Measurements from ENCODE around the gene CD14.
A peak's percentile ranks its signal among the peaks of the same experiment; 100 is the strongest.
"Not testable (repeated sequence)": the region's sequence is repeated elsewhere in the genome, so short reads cannot be mapped to it uniquely, and the experiment has no call there.

The CD14 gene

DNA sequence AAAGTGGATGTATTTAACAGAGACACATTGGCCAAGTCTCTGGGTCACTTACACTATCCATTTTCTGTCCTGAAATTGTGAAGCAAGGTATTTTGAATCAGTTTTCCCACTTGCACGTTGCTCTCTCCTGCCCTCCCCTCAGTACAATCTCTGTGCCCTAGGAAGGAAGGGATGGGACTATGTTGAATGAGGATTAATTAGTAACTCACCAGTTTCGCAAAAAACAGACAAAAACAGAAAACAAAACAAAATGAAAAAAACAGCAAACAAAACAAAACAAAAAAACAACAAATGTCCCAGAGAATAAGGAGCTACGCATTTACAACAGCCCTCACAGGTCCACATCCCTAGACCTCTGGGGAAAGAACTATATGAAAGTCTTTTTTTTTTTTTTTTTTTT lies 1.1 kb upstream of the CD14 start:
- no peak for DNase-seq

DNA sequence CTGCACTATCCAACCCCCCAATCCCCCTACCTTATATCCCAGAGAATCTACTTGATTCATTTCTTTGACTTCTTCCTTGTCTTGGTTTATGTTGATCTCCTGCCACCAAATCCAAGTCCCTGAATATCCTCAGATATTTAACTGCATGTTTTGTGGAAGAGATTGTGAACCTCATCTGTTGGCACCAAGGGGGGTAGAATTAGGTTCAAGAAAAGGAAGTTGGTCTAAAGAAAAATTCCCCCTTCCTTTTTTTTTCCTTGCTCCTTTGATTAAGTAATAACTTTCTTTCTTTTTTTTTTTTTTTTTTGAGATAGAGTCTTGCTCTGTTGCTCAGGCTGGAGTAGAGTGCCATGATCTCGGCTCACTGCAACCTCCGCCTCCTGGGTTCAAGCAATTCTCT lies 526 bp upstream of the CD14 start:
- DNase-seq = no peak

DNA sequence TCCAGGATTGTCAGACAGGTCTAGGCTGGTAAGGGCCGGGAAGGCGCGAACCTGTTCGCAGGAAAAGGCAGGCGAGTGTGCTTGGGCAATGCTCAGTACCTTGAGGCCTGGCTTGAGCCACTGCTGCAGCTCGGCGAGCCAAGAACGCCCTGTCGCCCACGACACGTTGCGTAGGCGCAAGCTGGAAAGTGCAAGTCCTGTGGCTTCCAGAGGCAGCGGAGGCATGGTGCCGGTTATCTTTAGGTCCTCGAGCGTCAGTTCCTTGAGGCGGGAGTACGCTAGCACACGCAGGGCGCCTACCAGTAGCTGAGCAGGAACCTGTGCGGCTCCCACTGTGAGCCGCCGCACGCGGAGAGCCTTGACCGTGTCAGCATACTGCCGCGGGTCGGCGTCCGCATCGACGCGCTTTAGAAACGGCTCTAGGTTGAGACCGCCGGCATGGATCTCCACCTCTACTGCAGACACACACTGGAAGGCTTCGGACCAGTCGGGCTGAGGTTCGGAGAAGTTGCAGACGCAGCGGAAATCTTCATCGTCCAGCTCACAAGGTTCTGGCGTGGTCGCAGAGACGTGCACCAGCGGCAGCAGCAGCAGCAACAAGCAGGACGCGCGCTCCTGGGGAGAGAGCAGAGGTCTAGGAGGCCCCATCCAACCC lies 482 bp downstream of the CD14 start:
- DNase-seq = peak; percentile 81

DNA sequence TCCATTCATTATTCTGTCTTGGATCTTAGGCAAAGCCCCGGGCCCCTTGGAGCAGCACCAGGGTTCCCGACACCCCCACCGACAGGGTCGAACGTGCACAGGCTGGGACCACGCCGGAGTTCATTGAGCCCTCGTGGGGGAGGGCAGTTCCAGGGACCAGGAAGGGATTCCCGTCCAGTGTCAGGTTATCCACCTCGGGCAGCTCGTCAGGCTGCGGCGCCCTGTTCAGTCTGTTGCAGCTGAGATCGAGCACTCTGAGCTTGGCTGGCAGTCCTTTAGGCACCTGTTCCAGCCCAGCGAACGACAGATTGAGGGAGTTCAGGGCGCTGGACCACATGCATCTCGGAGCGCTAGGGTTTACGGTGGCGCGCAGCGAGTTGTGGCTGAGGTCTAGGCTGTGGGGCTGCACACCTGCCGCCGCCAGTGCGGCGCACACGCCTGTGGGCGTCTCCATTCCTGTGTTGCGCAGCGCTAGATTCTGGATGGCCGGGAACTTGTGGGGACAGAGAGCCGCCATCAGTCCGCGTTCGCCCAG lies 1.1 kb downstream of the CD14 start:
- DNase-seq = peak; percentile 81

DNA sequence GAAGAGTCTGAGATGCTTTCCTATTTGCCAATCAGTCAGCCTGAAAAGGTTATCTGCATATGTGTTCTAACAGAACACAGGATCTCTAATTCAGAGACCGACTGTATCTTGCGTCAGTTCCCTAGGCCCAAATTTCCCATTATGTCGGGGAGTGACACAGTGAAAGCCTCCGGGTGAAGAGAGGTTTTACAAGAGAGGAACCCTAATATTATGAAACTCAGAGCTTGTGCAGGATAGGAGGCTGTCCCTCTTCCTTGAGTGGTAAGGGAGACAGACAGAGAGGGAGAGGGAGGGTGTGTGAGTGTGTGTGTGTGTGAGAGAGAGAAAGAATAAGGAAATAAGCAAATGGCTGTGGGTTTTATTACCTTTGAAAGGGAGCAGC lies 1.9 kb downstream of the CD14 start:
- DNase-seq = no peak

DNA sequence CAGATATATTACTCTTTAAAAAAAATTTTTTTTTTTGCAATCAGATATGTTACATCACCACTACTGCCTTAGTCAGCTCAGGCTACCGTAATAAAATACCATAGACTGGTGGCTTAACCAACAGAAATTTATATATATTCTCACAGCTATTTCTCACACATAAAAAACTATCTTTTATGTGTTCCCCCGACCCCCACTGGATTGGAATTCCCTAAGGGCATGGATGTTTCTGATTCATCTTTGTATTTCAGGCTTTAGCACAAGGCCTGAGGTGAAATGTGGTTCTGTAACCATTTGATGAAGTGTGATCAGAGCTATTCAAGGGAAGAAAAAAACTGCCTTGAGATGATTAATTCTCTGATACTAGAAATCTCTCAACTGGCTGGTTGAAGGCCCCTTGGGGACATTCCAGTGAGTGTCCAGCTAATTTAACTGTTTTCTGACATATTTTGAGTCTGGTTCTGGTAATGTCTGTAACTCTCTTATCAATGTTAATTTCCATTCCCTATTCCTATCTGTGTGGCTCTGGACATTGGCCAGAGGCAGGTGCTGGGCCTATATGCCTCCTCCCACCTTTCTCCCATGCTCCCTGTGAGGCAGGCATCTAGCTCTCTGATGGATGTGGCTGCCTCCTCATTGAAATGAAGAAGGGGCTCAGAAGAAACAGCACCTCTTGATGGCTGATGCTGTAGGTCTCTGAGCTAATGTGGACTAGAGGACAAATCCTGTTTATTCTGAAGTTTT lies 2.5 kb downstream of the CD14 start:
- no peak for DNase-seq

DNA sequence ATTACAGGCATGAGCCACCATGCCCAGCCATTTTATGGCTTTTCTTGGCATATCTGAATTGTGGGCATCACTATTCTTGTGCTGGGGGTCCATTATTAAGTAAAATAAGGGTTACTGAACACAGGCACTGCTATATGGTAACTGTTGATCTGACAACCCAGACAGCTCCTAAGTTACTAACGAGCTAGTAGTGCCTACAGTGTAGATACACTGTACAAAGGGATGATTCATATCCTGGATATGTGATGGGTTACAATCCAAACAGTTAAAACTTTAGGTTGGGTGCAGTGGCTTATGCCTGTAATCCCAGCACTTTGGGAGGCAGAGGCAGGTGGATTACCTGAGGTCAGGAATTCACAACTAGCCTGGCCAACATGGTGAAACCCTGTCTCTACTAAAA lies 4.3 kb downstream of the CD14 start:
- DNase-seq = no peak

DNA sequence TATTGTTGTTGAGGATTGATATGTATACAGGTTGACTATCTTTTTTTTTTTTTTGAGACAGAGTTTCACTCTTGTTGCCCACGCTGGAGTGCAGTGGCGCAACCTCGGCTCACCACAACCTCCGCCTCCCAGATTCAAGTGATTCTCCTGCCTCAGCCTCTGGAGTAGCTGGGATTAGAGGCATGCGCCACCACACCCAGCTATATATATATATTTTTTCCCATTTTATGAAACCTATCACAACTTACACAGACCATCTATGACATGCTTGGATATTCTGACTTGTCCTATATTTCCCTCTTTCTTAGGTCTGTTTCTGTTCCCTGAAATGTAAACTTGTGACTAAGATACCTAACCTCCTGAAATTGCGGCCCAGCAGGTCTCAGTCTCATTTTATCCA lies 5.0 kb downstream of the CD14 start:
- DNase-seq = no peak

DNA sequence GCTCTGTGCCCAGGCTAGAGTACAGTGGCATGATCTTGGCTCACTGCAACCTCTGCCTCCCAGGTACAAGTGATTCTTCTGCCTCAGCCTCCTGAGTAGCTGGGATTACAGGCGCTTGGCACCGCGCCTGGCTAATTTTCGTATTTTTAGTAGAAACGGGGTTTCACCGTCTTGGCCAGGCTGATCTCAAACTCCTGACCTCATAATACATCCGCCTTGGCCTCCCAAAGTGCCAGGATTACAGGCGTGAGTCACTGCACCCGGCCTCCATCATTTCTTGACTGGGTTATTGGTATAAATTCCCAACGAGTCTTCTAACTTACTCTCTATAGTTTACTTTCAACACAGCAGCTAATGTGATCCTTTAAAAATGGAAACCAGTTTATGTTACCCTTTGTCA lies 8.1 kb downstream of the CD14 start:
- DNase-seq = not testable (repeated sequence)

DNA sequence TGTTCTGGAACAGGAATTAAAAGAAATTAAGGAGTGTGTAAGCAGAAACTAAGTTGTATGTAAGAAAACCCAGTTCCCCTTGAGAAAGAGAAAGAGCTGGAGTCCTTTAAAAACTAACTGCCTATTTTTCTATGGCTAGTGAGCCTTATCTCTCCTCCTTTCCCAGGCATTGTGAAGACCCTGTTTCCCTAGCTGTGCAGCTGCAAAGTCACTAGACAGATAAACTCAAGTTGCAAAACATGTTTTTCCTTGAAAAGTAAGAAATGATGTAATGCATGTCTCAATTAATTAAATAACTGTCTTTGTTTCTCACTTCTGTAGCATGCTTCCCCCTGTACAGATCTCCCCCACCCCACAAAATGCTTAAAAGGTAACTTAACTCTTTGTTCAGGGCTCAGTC lies 9.9 kb downstream of the CD14 start:
- not testable (repeated sequence) for DNase-seq

DNA sequence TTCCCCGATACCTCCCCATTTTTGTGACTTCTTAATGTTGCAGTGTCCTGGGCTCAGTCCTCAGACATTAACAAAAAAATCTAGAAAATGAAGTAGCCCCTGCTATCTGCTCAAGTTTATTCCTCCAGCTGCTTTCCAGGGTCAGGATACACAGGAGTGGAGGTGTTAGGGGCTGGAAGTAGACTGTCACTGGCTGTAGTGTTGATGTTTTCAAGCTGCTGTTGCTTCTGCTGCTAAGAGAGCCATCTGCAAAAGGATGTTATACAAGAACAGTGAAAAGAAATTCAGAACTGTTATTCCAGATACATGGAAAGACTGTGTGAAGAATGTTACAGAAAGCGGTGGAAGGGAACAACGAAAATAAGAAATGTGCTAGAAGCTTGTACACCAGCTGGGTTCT lies 10.7 kb downstream of the CD14 start:
- no peak for DNase-seq

DNA sequence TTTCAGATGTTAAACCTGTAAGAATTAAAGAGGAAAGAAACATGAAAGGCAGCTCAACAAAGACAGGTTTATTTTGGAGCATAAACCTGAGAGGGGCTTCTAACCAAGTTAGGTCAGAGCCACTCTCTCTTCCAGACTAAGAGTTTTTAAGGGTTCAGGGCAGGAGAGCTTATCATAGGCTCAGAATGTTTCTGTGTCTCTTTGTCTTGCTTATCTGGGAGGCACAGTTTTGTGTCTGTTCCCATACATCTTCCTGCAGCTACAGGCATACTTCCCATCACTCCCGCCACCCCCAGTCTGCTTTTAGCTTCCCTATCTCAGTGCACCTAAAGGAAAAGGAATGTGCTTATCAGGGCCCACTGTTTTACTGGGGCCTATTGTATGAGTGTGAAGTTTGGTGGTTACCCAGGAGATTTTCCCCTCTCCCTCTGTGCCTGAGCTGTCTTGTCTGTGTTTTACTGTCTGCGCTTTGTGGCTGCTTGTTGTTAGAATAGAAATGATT lies 21.9 kb downstream of the CD14 start:
- no peak for DNase-seq

DNA sequence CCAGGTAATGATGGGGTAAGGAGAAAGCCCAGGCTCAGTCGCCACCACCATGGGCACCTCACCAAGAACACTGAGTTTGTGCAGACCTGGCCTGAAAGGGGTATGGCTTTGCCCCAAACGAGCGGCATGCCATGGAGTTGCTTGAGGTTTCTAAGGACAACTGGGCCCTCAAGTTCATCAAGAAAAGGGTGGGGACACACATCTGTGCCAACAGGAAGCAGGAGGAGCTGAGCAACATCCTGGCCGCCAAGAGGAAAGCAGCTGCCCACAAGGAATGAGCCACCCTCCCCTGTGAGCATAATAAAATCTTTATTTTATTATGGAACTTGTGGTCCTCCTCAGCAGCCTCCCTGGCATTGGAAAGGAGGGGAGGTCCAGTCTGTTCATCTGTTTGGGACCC lies 23.8 kb downstream of the CD14 start:
- DNase-seq = no peak

DNA sequence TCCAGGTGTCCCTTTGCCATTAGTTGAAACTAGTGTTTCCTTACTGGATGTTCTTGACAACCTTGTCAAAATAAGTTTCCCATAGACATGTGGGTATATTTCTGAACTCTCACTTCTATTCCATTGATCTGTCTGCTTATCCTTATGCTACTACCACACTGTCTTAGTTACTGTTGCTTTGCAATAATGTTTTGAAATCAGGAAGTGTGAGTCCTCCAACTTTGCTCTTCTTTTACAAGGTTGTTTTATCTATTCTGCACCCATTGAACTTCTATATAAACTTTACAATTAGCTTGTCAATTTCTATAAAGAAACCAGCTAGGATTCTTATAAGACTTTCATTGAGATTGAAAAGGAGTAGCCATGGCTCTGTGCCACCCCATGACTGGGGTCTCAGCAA lies 24.3 kb downstream of the CD14 start:
- DNase-seq = no peak

DNA sequence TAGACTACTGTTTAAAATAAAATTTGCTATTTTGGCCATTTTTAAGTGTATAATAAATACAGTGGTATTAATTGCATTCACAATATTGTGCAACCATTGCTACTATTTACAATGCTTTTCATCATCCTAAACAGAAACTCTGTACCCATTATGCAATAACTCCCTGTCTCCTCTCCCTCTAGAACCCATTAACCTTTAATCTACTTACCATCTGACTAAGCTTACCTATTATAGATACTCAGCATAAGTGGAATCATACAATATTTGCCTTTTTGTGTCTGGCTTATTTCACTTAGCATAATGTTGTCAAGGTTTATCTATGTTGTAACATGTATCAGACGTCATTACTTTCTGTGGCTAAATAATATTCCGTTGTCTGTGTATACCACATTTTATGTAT lies 25.9 kb downstream of the CD14 start:
- no peak for DNase-seq

DNA sequence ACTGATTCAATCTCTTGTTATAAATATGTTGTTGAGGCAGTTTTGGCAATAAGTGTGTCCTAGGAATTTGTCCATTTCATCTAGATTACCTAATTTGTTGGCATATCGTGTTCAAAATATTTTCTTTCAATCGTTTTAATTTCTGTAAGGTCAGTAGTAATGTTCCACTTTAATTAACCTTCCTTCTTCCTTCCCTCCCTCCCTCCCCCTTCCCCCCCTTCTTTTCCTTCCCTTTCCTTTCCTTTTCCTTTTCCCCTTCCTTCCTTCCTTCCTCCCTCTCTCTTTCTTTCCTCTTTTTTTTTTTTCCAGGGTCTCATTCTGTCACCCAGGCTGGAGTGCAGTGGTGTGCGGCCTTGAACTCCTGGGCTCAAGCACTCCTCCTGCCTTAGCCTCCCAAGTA lies 27.1 kb downstream of the CD14 start:
- DNase-seq = no peak

DNA sequence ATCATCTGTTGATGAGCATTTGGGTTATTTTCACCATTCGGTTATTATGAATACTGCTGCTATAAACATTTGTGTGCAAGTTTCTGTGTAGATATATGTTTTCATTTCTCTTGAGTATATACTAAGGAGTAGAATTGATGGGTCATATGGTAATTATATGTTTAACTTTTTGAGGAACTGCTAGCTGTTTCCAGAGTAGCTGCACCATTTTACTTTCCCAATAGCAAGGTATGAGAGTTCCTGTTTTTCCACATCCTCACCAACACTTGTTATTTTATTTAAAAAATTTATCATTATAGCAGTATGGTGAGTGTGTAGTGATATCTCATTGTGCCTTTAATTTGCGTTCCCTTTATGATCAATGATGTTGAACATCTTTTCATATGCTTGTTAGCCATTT lies 29.2 kb downstream of the CD14 start:
- no peak for DNase-seq

DNA sequence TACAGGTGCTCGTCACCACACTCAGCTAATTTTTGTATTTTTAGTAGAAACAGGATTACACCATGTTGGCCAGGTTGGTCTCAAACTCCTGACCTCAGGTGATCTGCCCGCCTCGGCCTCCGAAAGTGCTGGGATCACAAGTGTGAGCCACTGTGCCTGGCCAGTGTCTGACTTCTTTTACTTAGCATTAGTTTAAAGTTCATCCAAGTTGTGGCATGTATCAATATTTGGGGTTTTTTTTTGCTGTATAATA lies 29.6 kb downstream of the CD14 start:
- not testable (repeated sequence) for DNase-seq

DNA sequence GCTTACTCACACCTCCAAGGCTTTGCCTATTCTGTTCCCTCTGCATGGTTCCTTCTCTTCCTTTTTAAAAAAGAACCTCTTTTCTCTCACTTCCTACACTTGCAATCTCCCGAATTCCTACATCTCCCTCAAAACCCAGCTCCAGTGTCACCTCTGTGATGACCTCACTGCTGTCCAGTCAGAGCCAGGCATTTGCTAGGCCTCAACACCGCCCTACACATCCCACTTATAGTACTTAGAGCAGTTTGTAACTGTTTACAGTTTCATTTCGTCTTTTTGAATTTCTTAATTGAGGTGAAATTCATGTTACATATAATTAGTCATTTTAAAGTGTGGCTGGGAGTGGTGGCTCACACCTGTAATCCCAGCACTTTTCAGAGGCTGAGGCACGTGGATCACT lies 30.8 kb downstream of the CD14 start:
- DNase-seq = no peak

DNA sequence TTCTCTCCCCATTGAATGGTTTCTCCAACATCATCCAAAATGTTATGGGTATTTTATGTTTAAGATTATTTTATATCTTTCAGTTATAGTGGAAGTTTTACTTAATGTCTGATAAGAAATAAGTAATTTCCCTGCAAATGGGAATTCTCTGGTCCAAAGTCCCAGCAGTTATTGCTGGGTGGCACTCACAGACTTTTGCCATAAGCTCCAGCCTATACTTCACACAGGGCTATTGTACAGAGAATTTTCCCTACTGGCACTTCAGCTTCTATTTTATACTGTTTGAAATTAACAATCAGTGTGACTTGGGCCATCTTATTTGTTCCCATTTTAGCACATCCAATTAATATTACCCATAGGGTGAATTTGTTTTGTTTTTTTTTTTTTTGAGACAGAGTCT lies 32.9 kb downstream of the CD14 start:
- no peak for DNase-seq

DNA sequence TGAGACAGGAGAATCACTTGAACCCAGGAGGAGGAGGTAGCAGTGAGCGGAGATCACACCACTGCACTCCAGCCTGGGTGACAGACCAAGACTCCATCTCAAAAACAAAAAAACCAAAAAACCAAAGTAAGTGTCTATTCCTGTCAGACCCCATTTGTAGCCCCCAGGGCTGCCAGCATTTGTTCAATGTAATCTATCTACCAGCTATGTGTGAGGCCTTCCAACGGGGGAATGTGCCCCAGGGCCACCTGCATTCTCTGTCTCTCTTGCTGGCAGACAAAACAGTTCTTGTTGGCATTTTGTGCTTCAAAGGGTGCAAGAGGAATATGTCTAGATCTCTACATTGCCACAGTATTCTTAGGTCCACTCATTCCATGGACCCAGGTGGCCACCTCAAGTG lies 34.1 kb downstream of the CD14 start:
- DNase-seq = no peak

DNA sequence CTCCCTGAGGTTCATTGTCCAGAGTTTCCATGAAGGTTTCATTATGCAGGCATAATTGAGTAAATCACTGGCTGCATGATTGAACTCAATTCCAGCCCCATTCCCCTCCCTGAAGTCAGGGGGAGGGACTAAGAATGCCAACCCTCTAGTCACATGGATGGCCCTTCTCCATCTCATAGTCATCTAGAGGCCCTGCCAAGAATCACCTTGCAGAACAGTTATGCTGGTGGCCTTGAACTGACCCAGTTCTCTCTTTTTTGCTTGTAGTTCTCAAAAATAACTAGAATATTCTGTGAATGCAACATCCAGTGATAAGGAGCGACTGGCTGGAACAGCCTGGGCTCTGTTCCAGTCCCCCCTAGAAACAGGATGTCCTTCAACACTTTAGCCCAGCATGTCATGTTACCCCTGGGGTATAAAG lies 36.6 kb downstream of the CD14 start:
- DNase-seq = no peak

DNA sequence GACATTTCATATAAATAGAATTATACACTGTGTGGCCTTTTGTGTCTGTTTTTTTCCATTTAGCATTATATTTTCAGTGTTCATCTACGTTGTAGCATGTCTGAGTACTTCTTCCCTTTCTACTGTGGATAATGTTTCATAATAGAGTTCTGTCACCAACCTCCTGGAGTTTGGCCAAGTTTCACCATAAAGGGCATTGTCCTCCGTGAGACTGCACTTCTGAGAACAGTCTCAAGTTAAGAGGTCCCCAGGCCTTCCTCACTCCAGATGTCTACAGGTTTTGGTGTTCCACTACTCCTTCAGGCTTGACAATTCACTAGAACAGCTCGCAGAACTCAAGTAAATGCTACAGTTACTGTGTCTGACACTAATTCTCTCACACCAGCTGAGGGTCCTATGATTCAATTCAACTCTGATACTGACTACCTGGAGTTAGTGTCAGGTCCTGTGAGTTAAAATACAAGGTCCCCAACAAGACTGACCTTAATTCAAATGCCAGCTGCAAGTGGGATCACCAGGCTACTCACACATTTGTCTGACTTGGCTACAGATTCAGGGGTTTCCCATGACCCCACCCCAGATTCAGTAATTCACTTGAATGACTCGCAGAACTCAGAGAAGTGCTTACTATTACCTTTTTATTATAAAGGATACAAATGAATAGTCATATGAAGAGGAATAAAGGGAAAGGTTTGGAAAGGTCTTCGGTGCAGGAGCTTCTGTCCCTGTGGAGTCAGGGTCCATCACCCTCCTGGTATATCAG lies 37.3 kb downstream of the CD14 start:
- DNase-seq = peak; percentile 44

DNA sequence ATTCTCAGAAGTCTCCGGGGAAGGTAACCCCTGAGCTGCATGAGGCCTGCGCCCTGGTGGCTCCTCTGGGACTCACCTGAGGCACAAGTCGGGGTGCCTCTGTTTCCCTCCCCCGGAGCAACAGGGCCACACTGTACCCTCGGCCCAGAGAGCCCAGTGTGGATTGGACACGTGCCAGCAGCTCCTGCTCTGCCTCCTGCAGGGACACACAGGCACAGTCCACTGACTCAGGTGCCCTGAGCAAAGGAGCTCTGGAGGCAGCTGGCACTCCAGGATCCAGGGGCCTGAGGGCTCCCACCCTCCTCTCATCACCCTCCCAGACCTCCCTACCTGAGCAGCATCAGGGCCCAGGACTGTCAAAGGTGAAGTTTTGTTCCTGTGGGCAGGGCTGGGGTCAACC lies 38.8 kb downstream of the CD14 start:
- no peak for DNase-seq
